GM12878 (cell line): ENCODE data around the gene COQ5.

Experiments
- CHD2 ChIP-seq: IDR thresholded peaks from 2 replicates; pipeline ENCODE4 v1.6.1; 2011; ENCODE audit warnings: low read depth, low read length, improper control_type of control experiment, borderline replicate concordance
- CREB1 ChIP-seq: IDR thresholded peaks from 2 replicates; pipeline ENCODE4 v1.6.1; 2012; ENCODE audit warnings: low read depth, mild to moderate bottlenecking, inconsistent platforms
- PAX5 ChIP-seq: IDR thresholded peaks from 2 replicates; pipeline ENCODE4 v1.6.1; 2011; ENCODE audit warnings: low read depth, low read length, borderline replicate concordance
- POLR2A ChIP-seq: IDR thresholded peaks from 2 replicates; pipeline ENCODE4 v1.6.1; 2011; ENCODE audit warnings: low read depth, mild to moderate bottlenecking, low read length
- RAD21 ChIP-seq: IDR thresholded peaks from 2 replicates; pipeline ENCODE4 v1.6.1; 2011; ENCODE audit warnings: mild to moderate bottlenecking, low read depth, low read length, moderate library complexity; ENCODE audit not compliant: insufficient read depth
- RBBP5 ChIP-seq: fragments of 200-600 bp; sonication (generic); conservative IDR thresholded peaks from 2 replicates; pipeline ENCODE4 v1.6.1; 2016
- TAF1 ChIP-seq: IDR thresholded peaks from 2 replicates; pipeline ENCODE4 v1.6.1; 2011; ENCODE audit warnings: mild to moderate bottlenecking, low read depth, low read length, borderline replicate concordance
- ZSCAN29 ChIP-seq: fragments of 450-650 bp; IDR thresholded peaks from 2 replicates; pipeline ENCODE4 v1.6.1; 2017; ENCODE audit warnings: mild to moderate bottlenecking, moderate library complexity
- TF ChIP-seq, protein P1 (sequence below): IDR thresholded peaks from 2 replicates; pipeline ENCODE4 v1.6.1; 2011; ENCODE audit warnings: low read depth, low read length, improper control_type of control experiment, borderline replicate concordance
- TF ChIP-seq, protein P2 (sequence below): IDR thresholded peaks from 2 replicates; pipeline ENCODE4 v1.6.1; 2012; ENCODE audit warnings: low read depth, low read length, improper control_type of control experiment

DNA sequence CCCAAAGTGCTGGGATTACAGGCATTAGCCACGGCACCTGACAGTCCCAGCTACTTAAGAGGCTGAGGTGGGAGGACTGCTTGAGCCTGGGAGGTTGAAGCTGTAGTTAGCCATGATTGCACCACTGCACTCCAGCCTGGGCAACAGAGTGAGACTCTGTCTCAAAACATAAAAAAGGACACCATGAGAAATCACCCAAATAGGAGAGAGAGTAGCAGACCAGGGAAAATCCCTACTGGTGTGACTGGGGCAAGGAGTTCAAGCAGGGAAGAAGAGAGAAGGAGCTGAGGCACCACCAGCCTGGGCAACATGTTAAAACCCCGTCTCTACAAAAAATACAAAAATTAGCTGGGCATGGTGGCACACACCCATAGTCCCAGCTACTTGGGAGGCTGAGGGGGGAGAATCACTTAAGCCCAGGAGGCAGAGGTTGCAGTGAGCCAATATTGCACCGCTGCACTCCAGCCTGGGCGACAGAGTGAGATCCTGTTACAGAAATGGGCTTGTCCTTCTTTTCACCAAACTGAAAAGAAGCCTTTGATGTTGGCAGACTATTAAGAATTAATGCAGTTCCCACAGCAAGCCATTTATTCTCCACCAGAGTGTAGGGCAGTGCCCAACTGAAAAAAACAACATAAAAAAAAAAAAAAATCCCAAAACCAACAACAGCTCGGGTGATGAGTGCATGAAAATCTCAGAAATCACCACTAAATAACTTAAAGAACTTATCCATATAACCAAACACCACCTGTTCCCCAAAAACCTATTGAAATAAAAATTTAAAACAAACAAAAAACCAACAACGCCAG, 54.9 kb downstream of the COQ5 start:
- TF ChIP-seq CREB1 (no peak), RBBP5 (no peak), ZSCAN29 (no peak), POLR2A (no peak), RAD21 (no peak), CHD2 (no peak), TAF1 (no peak), PAX5 (no peak)
- TF ChIP-seq, protein P1, sequence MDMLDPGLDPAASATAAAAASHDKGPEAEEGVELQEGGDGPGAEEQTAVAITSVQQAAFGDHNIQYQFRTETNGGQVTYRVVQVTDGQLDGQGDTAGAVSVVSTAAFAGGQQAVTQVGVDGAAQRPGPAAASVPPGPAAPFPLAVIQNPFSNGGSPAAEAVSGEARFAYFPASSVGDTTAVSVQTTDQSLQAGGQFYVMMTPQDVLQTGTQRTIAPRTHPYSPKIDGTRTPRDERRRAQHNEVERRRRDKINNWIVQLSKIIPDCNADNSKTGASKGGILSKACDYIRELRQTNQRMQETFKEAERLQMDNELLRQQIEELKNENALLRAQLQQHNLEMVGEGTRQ = no peak
- TF ChIP-seq, protein P2, sequence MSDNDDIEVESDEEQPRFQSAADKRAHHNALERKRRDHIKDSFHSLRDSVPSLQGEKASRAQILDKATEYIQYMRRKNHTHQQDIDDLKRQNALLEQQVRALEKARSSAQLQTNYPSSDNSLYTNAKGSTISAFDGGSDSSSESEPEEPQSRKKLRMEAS = no peak
